ENCODE data around the gene CCDC40.
"Not testable (repeated sequence)": the region's sequence is repeated elsewhere in the genome, so short reads cannot be mapped to it uniquely, and the experiment has no call there.

Gene CCDC40, protein sequence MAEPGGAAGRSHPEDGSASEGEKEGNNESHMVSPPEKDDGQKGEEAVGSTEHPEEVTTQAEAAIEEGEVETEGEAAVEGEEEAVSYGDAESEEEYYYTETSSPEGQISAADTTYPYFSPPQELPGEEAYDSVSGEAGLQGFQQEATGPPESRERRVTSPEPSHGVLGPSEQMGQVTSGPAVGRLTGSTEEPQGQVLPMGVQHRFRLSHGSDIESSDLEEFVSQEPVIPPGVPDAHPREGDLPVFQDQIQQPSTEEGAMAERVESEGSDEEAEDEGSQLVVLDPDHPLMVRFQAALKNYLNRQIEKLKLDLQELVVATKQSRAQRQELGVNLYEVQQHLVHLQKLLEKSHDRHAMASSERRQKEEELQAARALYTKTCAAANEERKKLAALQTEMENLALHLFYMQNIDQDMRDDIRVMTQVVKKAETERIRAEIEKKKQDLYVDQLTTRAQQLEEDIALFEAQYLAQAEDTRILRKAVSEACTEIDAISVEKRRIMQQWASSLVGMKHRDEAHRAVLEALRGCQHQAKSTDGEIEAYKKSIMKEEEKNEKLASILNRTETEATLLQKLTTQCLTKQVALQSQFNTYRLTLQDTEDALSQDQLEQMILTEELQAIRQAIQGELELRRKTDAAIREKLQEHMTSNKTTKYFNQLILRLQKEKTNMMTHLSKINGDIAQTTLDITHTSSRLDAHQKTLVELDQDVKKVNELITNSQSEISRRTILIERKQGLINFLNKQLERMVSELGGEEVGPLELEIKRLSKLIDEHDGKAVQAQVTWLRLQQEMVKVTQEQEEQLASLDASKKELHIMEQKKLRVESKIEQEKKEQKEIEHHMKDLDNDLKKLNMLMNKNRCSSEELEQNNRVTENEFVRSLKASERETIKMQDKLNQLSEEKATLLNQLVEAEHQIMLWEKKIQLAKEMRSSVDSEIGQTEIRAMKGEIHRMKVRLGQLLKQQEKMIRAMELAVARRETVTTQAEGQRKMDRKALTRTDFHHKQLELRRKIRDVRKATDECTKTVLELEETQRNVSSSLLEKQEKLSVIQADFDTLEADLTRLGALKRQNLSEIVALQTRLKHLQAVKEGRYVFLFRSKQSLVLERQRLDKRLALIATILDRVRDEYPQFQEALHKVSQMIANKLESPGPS

DNA sequence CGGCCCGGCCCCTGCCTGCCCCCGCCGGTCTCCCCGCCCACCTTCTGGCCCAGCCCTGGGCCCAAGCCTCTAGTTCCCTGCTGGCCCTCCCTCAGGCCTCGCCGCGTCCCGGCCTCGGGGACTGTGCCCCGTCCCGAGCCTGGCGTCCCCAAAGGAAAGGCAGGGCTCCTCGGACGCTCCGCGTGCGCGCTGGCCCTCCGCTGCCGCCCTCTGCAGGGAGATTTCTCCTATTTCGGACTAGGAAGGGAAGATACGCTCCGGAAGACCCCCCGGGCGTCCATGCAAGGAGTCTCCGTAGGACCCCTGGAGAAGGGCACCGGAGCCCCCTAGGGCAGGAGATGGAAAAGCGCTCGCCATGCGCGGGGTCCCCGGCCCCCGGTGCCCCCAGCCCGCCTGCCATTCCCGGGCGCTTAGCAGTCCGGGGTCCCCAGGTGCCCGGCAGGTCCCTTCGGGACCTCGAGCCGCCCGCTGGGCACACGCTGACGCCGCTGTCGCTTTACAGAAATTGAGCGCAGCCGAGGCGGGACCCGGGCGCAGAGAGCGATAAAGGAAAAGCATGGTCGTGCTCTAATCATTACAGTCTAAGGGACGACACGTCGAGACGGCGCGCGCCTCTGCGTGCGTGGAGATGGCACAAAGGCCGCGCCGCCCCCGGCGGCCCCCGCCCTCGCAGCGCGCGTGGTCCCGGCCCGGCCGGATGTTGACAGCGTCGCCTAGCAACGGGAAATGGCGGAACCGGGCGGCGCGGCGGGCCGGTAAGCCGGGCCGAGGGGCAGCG is at the start of gene CCDC40:
Gene CCDC40 (plus strand): TSS at position 706 of the 778 bp plus-strand sequence. CDS start 21 bp downstream, at position 727.
- peak; percentile 86 for DNase-seq

DNA sequence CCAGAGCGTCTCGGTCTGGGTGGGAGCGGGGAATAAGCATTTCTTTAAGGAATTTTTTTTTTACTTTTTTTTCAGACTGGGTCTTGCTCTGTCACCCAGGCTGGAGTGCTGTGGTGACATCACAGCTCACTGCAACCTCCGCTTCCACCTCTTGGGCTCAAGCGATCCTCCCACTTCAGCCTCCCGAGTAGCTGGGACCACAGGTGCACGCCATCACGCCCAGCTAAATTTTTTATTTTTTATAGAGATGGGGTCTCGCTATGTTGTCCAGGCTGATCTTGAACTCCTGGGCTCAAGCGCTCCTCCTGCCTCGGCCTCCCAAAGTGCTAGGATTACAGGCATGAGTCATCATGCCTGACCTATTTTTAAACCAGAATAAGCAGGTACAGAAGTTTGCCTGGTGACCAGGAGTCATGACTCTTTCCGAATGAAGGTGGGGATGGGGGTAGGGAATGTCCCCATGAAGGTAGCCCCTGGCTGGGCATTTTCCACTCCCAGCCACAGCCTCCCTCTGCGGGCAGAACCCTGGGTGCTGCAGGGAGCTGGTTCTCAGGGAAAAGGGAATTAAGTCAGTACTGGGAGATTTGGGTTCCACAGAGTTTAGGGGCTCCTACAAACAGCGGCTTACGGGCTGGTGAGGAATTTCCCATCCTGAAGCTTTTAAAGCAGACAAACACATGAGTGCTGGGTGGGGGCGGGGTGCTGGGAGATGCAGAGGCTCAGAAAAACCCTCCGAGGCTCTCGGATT is 49.1 kb upstream of the CCDC40 start:
- DNase-seq: no peak

DNA sequence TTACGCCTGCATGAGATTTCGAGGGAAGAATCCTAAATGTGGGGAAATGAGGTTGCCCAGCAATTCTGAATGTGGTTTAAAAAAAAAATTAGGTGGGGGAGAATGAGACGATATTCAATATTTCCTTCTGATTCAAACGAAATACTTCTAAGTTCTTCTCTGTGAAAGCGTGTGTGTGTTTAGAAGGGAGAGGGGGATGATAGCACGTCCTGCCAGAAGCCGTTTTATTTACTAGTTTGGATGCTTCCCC is 48.6 kb upstream of the CCDC40 start:
- DNase-seq: no peak

DNA sequence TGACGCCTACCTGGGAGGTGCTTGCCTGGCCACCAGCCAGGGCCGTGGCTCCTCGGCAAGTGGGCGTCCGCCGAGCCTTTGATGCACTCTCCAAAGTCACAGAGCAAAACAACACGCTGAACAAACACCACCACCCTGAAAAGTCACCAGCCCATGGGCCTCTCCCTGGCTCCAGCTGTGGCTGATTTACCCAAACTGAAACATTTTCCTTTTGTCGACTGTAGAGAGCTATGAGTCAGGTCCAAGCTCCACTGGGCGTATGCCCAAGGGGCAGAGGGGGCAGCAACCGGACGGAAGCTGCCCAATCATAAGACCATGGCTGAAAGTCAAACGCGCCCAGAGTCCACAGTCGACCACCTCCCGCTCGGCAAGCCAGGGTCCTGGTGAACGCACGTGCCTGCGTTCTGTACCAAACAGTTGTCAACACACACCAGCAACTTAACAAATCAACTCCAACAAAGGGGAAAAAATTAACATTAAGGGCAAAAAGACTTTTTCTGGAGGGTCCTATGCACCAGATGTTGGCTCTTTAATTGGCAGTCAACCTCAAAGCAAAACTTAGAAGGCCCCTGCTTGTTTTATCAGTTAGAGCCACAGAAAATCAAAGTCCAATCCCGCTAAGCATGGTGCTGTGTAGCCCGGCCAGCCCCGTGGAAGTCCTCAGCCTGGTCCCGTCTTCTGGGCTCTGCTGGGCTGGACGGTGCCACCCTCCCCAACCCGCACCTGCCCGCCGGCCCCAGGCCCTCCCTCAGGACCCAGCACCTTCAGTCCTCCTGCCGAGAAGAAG is 48.1 kb upstream of the CCDC40 start:
- no peak for DNase-seq

DNA sequence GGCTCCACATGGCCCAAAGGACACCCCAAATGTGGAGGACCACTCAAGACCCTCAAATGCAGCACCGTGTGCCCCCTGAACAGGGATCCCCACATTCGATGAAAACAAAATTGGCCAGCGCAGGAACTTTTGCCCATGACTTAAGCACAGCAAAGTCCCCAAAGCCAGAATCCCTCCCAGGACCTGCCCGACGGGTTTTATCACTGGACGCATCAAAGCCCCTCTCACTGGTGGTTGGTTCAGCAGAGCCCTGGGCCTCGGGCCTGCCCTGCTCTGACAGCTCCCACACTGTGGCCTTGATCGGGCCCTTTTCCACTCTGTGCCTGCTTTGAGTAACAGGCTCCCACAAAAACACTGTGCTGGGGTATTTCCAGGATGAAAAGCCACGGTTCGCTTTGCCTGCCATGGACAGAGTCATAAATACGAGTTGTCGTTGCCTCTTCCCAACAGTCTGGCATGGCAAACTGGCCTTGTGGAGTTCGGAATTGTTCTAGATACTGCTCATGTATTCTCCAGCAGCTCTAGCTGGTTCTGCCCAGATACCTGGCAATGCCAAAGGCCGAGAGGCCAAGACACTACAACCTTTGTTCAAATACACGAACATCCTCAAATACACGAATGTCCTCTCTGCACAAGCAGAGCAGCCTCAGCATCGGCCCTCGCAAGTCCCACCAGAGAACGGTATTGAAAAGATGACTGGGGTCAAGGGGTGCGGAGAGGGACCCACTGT is 47.2 kb upstream of the CCDC40 start:
- DNase-seq: no peak

DNA sequence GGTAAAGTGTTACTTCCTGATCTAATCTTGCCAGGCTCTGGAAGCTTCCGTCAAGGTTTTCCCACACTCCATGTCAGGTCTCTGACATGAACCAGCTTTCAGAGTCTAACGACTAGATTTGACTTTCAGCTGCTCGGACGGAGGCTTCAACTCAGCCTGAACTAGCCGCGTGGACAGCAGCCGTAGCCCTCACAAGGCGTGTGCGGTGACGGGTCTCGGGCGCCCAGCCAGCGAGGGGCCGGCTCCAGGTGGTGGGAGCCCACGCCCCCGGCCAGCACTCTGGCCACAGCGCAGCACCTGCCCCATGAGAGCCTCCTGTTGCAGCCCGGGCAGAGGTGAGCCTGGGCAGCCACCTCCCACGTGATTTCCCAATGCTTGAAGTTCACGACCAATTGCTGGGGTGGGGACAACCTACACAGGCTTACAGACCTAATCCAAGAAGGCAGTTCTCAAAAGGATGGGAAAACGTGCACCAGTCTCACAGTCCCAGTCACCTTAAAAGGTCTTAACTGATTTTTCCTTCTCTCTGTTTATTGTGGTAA is 46.3 kb upstream of the CCDC40 start:
- DNase-seq: no peak

DNA sequence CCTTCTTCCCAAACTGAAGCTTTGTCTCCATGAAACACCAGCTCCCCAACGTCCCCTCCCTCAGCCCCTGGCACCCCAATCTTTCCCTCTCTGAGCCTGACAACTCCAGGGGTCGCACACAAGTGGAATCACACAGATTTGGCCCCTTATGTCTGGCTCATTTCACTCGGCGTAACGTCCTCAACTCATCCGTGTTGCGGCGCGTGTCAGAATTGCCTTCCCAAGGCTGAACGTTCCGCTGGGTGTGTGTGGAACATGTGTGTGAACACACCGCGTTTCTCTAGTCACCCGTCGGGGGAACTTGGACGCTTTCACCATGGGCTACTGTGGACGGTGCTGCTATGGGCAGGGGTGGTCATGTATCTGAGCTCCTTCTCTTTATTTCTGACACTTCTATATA is 45.7 kb upstream of the CCDC40 start:
- no peak for DNase-seq

DNA sequence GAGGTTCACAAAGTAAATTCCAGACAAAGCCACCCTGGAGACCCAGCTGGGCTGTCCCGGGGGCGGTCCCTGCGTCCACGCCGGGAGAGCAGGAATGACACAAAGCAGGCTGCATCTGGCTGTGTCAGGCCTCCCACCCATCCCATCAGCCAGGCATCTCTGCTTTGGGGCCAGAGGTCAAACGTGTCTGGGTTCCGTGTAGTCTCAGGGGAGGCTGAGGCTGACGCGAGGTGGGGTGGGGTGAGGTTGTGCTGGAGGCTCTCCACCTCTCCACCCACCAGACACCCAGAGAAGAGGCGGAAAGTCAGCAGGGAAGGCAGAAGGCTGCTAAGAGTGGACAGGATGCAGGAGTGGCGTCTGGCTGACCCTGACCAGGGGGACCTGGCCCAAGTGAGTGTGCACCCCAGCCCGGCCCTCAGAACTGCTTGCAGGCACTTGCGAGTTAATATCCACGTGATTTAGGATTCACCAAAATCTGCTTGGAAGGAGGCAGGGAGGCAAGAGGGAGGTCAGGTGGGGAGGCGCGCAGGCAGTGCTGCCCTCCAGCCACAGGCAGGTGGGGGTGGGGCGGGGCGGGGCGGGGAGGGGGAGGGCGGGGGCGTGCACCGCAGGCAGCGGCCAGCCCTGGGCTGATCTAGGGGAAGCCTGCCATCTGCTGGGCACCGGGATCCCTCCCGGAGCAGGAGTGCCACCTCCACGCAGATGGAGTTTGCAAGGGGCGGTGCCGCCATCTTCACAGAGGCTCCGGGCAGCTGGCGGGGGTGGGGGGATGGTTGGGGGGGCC is 45.1 kb upstream of the CCDC40 start:
- DNase-seq: peak; percentile 89

DNA sequence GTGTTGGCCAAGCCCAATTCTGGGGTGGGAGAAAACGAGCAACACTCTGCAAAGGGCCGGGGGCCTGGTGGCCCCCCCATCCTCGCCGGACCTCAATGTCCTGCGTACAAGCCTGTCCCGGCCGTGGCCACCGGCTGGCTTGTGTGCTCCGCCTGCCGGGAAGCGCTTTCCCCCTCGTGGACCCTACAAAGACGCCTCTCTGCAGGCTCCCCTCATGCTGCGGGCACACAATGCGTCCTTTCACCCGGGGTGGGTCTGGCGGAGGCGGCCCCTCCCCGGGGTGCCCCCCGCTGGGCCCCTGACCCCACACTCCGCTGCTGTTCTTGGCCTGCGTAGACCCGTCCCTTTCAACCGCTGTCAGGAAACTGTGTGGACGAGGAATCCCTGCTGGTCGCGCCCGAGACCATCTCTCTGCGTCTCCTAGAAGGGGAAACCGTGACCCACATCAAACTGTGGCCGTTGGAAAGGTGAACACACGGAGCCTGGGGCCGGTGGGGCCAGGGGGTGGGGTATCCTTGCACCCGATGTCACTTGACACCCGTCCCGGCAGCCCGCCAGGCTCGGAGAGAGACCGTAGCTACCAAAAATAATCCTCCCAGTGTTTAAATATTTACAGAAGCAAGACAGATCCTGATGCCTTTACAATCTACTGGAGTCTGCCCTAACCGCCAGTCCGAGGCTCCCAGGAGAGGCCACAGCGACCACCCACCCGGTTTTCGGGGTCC is 44.4 kb upstream of the CCDC40 start:
- DNase-seq: no peak

DNA sequence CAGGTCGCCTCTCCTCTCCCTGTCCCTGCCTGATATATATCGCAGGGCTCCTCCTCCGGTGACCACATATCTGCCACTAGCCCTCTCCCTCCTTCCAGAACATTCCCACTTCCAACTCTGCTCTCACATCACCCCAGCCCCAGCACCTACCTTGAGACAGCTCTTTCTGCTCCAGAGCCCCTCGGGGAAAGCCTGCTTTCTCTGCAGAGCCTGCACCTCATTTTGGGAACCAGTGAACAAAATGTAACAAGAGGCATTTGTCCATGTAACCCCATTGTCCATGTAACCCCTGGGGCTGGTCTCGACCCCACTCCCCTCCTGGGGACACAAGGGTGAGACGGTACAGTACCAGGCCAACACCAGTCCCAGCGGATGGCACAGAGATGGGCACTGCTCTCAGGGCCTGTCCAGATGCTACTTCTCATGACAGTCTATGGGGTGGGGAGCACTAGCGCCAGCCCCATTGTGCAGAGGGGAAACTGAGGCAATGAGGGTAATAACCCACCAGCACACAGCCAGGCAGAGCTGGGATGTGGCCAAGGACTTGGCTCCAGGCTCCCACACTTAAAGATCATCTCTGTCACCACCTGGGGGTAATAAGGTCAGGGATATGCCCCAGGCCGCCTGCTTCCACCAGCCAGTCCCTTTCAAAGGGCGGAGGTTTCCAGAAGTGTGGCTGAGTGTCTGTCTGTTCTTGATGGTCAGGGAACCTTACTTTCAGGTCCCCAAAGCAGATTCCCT is 43.6 kb upstream of the CCDC40 start:
- no peak for DNase-seq

DNA sequence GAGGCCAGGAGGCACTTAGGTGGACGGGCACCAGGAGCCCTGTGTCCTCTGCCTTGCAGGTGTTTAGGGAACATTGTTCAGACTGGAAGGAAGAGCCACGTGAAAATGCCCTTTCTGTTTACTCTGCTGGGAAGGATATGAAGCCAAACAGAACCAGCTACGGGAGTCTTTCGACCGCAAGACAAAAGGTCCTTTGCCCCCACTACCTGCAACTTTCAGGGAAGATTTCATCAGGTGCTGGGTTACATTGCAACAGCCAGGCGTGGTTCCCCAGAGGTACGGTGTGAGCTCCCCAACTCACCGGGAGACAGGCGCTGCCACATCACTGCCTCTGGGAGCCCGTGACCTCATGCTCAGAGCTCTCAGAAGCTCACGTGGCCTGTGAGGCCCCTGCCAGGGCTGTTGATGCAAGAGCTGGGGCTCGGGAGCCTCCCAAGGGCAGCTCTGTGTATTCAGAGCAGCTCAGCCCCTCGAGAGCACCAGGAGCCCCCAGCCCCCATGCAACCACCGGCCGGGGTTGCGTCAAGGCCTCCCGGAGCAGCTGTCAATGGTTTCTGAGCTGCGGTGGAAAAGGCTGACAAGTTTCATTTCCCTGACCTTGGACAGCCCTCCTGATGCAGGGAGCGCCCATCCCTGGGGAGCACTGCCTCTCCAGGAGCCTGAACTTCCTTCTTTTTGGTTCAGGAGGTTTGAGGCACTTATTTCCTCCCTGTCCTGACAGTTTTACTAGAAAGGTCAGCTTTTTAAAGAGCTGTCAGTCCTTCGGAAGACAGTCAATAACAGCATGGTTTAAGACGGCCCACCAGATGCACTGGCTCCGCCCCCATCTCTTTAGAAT is 42.8 kb upstream of the CCDC40 start:
- no peak for DNase-seq

DNA sequence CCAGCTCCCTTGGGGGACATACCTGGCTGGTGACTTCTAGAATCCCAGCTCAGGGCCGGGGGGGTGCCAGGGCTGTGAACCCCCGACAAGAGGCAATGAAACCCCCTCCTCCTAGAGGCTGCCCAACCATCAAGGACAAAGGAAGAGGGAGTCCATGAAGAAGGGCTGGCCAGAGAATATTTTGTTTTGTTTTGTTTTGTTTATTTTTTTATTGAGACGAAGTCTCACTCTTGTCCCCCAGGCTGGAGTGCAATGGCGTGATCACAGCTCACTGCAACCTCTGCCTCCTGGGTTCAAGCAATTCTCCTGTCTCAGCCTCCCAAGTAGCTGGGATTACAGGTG is 42.2 kb upstream of the CCDC40 start:
- DNase-seq: not testable (repeated sequence)

DNA sequence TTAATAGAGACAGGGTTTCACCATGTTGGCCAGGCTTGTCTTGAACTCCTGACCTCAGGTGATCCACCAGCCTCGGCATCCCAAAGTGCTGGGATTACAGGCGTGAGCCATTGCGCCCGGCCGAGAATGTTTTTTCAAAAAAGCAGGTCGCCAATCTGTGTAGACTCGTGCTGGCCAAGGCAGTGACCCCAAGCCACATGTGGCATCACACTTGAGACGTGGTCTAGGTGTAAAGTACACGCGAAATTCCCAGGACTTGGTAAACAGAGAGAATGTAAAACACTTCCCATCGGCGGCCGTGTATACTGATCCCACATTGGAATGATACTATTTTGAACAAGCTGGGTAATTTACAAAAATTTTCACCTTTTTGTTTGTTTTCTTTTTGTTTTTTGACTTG is 41.8 kb upstream of the CCDC40 start:
- no peak for DNase-seq

DNA sequence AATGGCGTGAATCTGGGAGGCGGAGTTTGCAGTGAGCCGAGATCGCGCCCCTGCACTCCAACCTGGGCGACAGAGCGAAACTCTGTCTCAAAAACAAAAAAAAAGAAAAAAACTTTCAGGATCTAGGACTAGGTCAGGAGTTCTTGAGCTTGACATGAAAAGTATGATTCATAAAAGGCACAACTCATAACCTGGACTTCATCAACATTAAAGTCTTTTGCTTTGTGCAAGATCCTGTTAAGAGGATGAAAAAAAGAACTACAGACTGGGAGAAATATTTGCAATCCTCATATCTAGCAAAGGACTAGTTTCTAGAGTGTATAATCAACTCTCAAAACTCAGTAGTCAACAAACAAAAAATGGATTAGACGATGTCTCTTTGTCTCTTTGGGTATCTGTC is 40.7 kb upstream of the CCDC40 start:
- no peak for DNase-seq

DNA sequence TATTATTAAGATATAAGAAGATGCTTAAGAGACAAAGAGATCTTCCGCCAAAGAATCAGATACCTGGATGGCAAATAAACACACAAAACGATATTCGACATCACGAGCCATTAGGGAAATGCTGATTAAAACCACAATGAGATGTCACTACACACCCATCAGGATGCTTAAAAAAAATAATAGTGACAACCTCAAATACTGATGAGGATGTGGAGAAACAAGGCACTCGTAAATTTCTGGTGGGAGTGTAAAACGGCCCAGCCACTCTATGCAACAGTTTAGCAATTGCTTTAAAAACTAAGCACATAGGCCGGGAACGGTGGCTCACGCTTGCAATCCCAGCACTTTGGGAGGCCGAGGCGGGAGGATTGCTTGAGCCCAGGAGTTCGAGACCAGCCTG is 40.2 kb upstream of the CCDC40 start:
- peak; percentile 19 for DNase-seq

DNA sequence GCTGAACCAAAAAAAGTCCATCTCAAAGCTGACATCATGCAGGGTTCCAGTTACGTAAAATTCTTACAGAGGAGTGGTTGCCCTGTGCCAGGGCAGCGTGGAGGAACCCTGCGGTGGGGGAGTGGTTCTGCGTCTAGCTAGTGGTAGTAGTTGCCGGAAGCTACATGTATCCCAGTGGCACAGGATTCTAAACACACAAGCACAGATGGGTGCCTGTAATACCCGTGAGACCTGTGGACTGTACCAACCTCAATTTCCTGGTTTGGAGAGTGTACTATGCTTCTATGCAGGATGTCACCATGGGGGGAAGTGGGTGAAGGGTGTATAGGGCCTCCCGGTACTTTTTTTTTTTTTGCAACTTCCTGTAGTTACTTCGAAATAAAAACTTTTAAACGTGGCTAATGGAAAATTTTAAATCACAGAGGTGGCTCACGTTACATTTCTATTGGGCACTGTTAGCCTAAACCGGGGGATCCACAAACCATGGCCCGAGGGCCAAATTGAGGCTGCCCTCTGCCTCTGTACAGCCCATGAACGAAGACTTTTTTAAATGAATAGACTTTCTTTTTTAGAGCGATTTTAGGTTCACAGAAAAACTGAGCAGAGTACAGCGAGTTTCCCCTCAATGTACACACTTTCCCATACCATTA is 39.3 kb upstream of the CCDC40 start:
- peak; percentile 93 for DNase-seq

DNA sequence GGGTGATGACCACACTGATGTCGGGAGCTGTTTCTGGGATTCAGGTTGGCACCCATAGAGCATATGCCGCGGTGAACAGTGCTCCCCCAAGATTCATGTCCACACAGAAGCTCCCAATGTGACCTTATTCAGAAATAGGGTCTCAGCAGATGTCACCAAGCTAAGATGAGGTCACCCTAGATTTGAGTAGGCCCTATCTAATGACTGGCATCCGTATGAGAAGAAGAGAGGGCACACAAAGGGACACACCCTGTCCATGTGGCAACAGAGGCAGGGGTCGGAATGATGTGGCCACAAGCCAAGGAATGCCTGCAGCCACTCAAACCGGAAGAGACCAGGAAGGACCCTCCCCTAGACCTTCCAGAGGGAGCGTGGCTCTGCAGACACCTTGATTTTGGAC is 36.3 kb upstream of the CCDC40 start:
- DNase-seq: no peak
